Kidney (tissue), 14 donors: ENCODE results near the gene ATG10. TPM values are rescaled to one million over a fixed set of nuclear protein-coding genes. Genes with fewer than 3 reads are reported as not detected.

Experiments
- DNase-seq, 5 donors: peaks; one replicate each; pipeline ENCODE4 v3.0.0-alpha.2; 2013 to 2020
- FAIRE-seq: peaks from 2 replicates; lab custom pipeline; 2012; peaks lifted over from hg19 to GRCh38; lab: Jason Lieb, UNC
- H3K27ac ChIP-seq, 2 donors: one replicate each; pipeline ENCODE4 v1.7.0; 2013; ENCODE audit warnings: low read depth in 2 of 2, low read length in 2 of 2, inconsistent platforms in 1 of 2
- H3K27me3 ChIP-seq: one replicate; pipeline ENCODE4 v1.7.1; 2013; ENCODE audit warnings: low read length, inconsistent platforms; ENCODE audit not compliant: control insufficient read depth, insufficient read depth
- H3K36me3 ChIP-seq, 3 donors: one replicate each; pipeline versions ENCODE4 v1.7.0 to v1.7.1; 2013; ENCODE audit warnings: low read length in 3 of 3, control low read depth in 1 of 3, inconsistent platforms in 1 of 3; ENCODE audit not compliant: insufficient read depth in 3 of 3, control insufficient read depth in 2 of 3
- H3K4me1 ChIP-seq, 3 donors: one replicate each; pipeline versions ENCODE4 v1.7.0 to v1.7.1; 2013; ENCODE audit warnings: low read length in 3 of 3, inconsistent platforms in 1 of 3, low read depth in 1 of 3; ENCODE audit not compliant: control insufficient read depth in 2 of 3, insufficient read depth in 2 of 3
- H3K4me3 ChIP-seq, 3 donors: one replicate each; pipeline versions ENCODE4 v1.7.0 to v1.8.1; 2013; ENCODE audit warnings: low read length in 3 of 3, control low read depth in 1 of 3, inconsistent platforms in 1 of 3
- H3K9ac ChIP-seq, 3 donors: one replicate each; pipeline versions ENCODE4 v1.7.0 to v1.7.1; 2013; ENCODE audit warnings: low read length in 3 of 3, control low read depth in 1 of 3, inconsistent platforms in 1 of 3
- H3K9me3 ChIP-seq, 3 donors: one replicate each; pipeline versions ENCODE4 v1.7.0 to v1.7.1; 2013; ENCODE audit warnings: low read length in 3 of 3, control low read depth in 1 of 3, inconsistent platforms in 1 of 3; ENCODE audit not compliant: control insufficient read depth in 2 of 3, insufficient read depth in 1 of 3
- CTCF ChIP-seq: IDR thresholded peaks from 3 replicates; pipeline ENCODE4 v1.5.1; 2012; ENCODE audit warnings: mild to moderate bottlenecking, moderate library complexity, borderline replicate concordance; ENCODE audit not compliant: insufficient read depth; ENCODE audit errors: extremely low read depth
- intact Hi-C: fragments of 100-400 bp; cut with DNase I; formaldehyde crosslinking; loops from one replicate; pipeline ENCODE4 v1.11.1; 2022
- polyA plus RNA-seq: library from polyadenylated mRNA; stranded (reverse); fragments of 350-450 nt; fragmentation: Illumina TruSeq; extraction: RNeasy Lipid Tissue Mini Kit (QIAGEN cat#74804); gene quantifications from one replicate; pipeline ENCODE4 v1.2.3, GENCODE V29; 2014; ENCODE audit warnings: low read depth, low replicate concordance; ENCODE audit not compliant: insufficient read depth
- total RNA-seq: library from RNA; stranded (reverse); fragmentation: NEBNext Ultra II Directional; extraction: Animal tissue kit (Norgen Biotek cat#: 25700); gene quantifications from one replicate; pipeline ENCODE4 v1.2.1, GENCODE V29; 2021
- donor health status: control.
- donor health status: control.
- donor health status: control.
- donor health status: control.
- donor health status: control.
- donor health status: DM: yes; HTN: yes; CAD: no.
- donor health status: Normal renal cell carcinoma (clear cell type).

Gene ATG10
- total and polyA plus RNA-seq, 2 donors from 2014 or later = 8.6 to 8.7 TPM

GRCh38 chr5:82283893-82284292 lies 312.1 kb downstream of the ATG10 start:
- H3K4me1 ChIP-seq = peaks cover 0 to 2% (median 0%) of the 10 kb centered on the region in 3 donors
- H3K27ac ChIP-seq = no peak overlapping the region
- no peaks in the 10 kb centered on the region for H3K36me3 ChIP-seq
- H3K9me3 ChIP-seq = no peaks in the 10 kb centered on the region
- intact Hi-C loops = no loop called here
- no peaks in the 10 kb centered on the region for H3K27me3 ChIP-seq
- no peak for FAIRE-seq
- no peak for TF ChIP-seq CTCF
- H3K9ac ChIP-seq = no peak overlapping the region
- DNase-seq = no peak
- H3K4me3 ChIP-seq = no peak overlapping the region

DNA sequence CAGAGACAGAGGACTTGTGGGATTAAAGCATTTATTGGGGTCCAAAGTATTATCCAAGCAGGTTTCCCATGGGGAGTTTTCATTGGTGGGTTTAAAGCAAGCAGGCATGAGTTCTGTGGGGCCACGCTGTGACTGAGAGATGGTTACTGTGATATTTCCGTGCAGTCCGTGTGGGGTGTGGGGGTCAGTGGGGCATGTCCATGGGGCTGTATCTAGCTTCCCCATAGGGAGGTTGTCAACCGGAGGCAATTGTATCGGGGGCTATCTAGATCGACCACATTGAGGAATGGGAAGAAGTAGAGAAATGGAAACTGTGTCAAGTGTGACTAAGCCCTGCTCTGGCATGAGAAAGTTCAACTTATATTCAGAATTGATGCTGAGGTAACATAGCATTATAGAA lies 313.4 kb downstream of the ATG10 start:
- DNase-seq (no peak), FAIRE-seq (no peak)
- Histone ChIP-seq H3K4me3 (no peak overlapping the region), H3K27me3 (no peaks in the 10 kb centered on the region), H3K9ac (no peak overlapping the region), H3K4me1 (no peaks in the 10 kb centered on the region), H3K9me3 (no peaks in the 10 kb centered on the region), H3K27ac (no peak overlapping the region), H3K36me3 (no peaks in the 10 kb centered on the region)
- no peak for TF ChIP-seq CTCF
- intact Hi-C loops = no loop called here

- DNase-seq (no peak), FAIRE-seq (no peak)
- Histone ChIP-seq H3K9ac (no peak overlapping the region), H3K4me3 (no peak overlapping the region), H3K36me3 (no peaks in the 10 kb centered on the region), H3K9me3 (no peaks in the 10 kb centered on the region), H3K27me3 (no peaks in the 10 kb centered on the region), H3K4me1 (no peaks in the 10 kb centered on the region), H3K27ac (no peak overlapping the region)
- intact Hi-C loops = no loop called here
- no peak for TF ChIP-seq CTCF
Observed at GRCh38 chr5:82287625-82288024, 315.8 kb downstream of the ATG10 start.

DNA sequence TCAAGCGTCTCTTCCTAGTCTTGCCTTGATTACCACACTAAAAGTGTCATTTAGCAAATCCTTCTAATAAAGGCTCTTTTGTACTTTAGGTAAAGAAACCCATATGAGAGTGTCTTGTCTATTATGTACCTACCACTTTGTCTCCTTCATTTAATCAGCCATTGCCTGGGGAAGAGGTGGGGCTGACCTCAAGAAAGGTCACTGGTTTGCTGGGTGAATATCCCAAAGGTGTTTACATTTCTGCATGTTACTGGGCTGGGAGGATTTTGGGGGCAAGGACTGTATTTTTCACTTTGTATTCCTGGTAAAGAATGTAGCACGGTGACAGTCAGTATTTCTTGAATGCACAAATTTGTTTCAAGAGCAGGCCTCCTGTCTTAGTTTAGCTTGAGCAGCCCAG lies 318.2 kb downstream of the ATG10 start:
- DNase-seq (no peak), FAIRE-seq (no peak)
- H3K4me3 ChIP-seq = no peak overlapping the region
- no peak overlapping the region for H3K9ac ChIP-seq
- no peak for TF ChIP-seq CTCF
- no peaks in the 10 kb centered on the region for H3K4me1 ChIP-seq
- H3K9me3 ChIP-seq = no peaks in the 10 kb centered on the region
- H3K27ac ChIP-seq = no peak overlapping the region
- H3K36me3 ChIP-seq = no peaks in the 10 kb centered on the region
- intact Hi-C loops = no loop called here
- H3K27me3 ChIP-seq = no peaks in the 10 kb centered on the region
